Testis (tissue), 3 donors: ENCODE data around the gene ABRACL. TPM values are rescaled to one million over a fixed set of nuclear protein-coding genes. Genes with fewer than 3 reads are reported as not detected.

Experiments used
- DNase-seq: peaks from one replicate; pipeline ENCODE4 v3.0.0-alpha.2; 2019
- H3K27ac ChIP-seq, 2 donors: fragments of 200-600 bp; sonication (generic); one replicate each; pipeline ENCODE4 v1.5.1; 2019
- H3K27me3 ChIP-seq: fragments of 200-600 bp; sonication (generic); one replicate; pipeline ENCODE4 v1.5.1; 2019
- H3K36me3 ChIP-seq: fragments of 200-600 bp; sonication (generic); one replicate; pipeline ENCODE4 v1.5.1; 2017; ENCODE audit warnings: low read depth; ENCODE audit errors: missing control alignments
- H3K4me1 ChIP-seq: fragments of 200-600 bp; sonication (generic); one replicate; pipeline ENCODE4 v1.5.1; 2019
- H3K4me3 ChIP-seq, 2 donors: fragments of 200-600 bp; sonication (generic); one replicate each; pipeline ENCODE4 v1.5.1; 2017 to 2019
- H3K9me3 ChIP-seq: fragments of 200-600 bp; sonication (generic); one replicate; pipeline ENCODE4 v1.5.1; 2017
- CTCF ChIP-seq, 3 experiments: fragments of 450-650 bp in 2 of 3; fragments of 200-600 bp in 1 of 3; sonication (generic) in 1 of 3; IDR thresholded peaks; one replicate each; pipeline ENCODE4 v1.5.1; 2016 to 2019; ENCODE audit warnings: antibody characterized with exemption in 3 of 3, mild to moderate bottlenecking in 2 of 3, moderate library complexity in 1 of 3
- POLR2A ChIP-seq: fragments of 450-650 bp; IDR thresholded peaks from one replicate; pipeline ENCODE4 v1.6.1; 2017; ENCODE audit warnings: antibody characterized with exemption, mild to moderate bottlenecking, moderate library complexity
- WGBS, 2 donors: methylation state at CpG; one replicate each; pipeline ENCODE4 v1.1.5; 2018; 5-methylcytosine and 5-hydroxymethylcytosine counted together
- intact Hi-C: fragments of 100-400 bp; cut with DNase I; formaldehyde crosslinking; loops from one replicate; pipeline ENCODE4 v1.15.1; 2023; ENCODE audit warnings: low total_unique reads
- polyA plus RNA-seq: library from polyadenylated mRNA; stranded (reverse); fragments of 350-450 nt; fragmentation: Illumina TruSeq; extraction: RNeasy Lipid Tissue Mini Kit (QIAGEN cat#74804); gene quantifications from one replicate; pipeline ENCODE4 v1.2.3, GENCODE V29; 2014; ENCODE audit warnings: low read depth, low replicate concordance; ENCODE audit not compliant: insufficient read depth
- total RNA-seq, 2 donors: library from RNA; depleted of rRNA; stranded (reverse); fragments of >200 nt; gene quantifications; one replicate each; pipeline ENCODE4 v1.2.3, GENCODE V29; 2016

Gene ABRACL
- total and polyA plus RNA-seq, 3 donors from 2014 or later, result 43.5 to 60.3 (median 59.5) TPM

- H3K9me3 ChIP-seq, result no peaks in the 10 kb centered on the region
- TF ChIP-seq CTCF (IDR thresholded peaks at IDR 0.05), result no peak
- TF ChIP-seq POLR2A, result no peak
- no peak for DNase-seq
- no peak overlapping the region for H3K27ac ChIP-seq
- no peaks in the 10 kb centered on the region for H3K36me3 ChIP-seq
- H3K27me3 ChIP-seq, result no peaks in the 10 kb centered on the region
- no peak overlapping the region for H3K4me3 ChIP-seq
- H3K4me1 ChIP-seq, result peaks cover 8% of the 10 kb centered on the region
- intact Hi-C loops, result no loop called here
- 71 to 75% methylated on average over 9 of the region's 9 CpGs for WGBS, 2 donors
Observed at GRCh38 chr6:139008117-139008516, 20.4 kb upstream of the ABRACL start.

- no peaks in the 10 kb centered on the region for H3K9me3 ChIP-seq
- DNase-seq, result no peak
- H3K4me3 ChIP-seq, result no peak overlapping the region
- H3K27ac ChIP-seq, result no peak overlapping the region
- no peak for TF ChIP-seq CTCF (IDR thresholded peaks at IDR 0.05)
- TF ChIP-seq POLR2A, result no peak
- H3K27me3 ChIP-seq, result no peaks in the 10 kb centered on the region
- H3K36me3 ChIP-seq, result no peaks in the 10 kb centered on the region
- H3K4me1 ChIP-seq, result peaks cover 20% of the 10 kb centered on the region
- intact Hi-C loops, result no loop called here
Observed at GRCh38 chr6:139010674-139011073, 17.9 kb upstream of the ABRACL start.

- intact Hi-C loops, result no loop called here
- Histone ChIP-seq H3K4me3 (no peak overlapping the region), H3K4me1 (peaks cover 31% of the 10 kb centered on the region), H3K36me3 (no peaks in the 10 kb centered on the region), H3K27me3 (no peaks in the 10 kb centered on the region), H3K27ac (no peak overlapping the region), H3K9me3 (no peaks in the 10 kb centered on the region)
- 49 to 51% methylated on average over 3 of the region's 3 CpGs for WGBS, 2 donors
- TF ChIP-seq CTCF (IDR thresholded peaks at IDR 0.05) (no peak), POLR2A (no peak)
- no peak for DNase-seq
Observed at GRCh38 chr6:139011980-139012379, 16.6 kb upstream of the ABRACL start.

GRCh38 chr6:139013185-139013800 is 15.3 kb upstream of the ABRACL start:
- no peak overlapping the region for H3K27ac ChIP-seq
- no peak for DNase-seq
- 95 to 96% methylated on average over 4 of the region's 4 CpGs for WGBS, 2 donors
- peaks cover 44% of the 10 kb centered on the region for H3K4me1 ChIP-seq
- no peak for TF ChIP-seq CTCF (IDR thresholded peaks at IDR 0.05)
- TF ChIP-seq POLR2A, result no peak
- H3K36me3 ChIP-seq, result no peaks in the 10 kb centered on the region
- H3K27me3 ChIP-seq, result no peaks in the 10 kb centered on the region
- no peaks in the 10 kb centered on the region for H3K9me3 ChIP-seq
- intact Hi-C loops, result no loop called here
- no peak overlapping the region for H3K4me3 ChIP-seq

GRCh38 chr6:139014945-139015344 is 13.6 kb upstream of the ABRACL start:
- Histone ChIP-seq H3K4me1 (peaks cover 53% of the 10 kb centered on the region), H3K9me3 (no peaks in the 10 kb centered on the region), H3K27me3 (no peaks in the 10 kb centered on the region), H3K27ac (peak overlapping the region in 1 of 2 donors; percentile 23), H3K4me3 (no peak overlapping the region), H3K36me3 (no peaks in the 10 kb centered on the region)
- TF ChIP-seq POLR2A (no peak), CTCF (IDR thresholded peaks at IDR 0.05) (no peak)
- WGBS, 2 donors, result 48 to 67% methylated on average over 3 of the region's 3 CpGs
- DNase-seq, result no peak
- intact Hi-C loops, result no loop called here
